ENCODE results near the gene GP9. TPM values are rescaled to one million over a fixed set of nuclear protein-coding genes. Genes with fewer than 3 reads are reported as not detected.

Gene GP9
- total RNA-seq, 2 experiments from 2014 or later, result not detected

DNA sequence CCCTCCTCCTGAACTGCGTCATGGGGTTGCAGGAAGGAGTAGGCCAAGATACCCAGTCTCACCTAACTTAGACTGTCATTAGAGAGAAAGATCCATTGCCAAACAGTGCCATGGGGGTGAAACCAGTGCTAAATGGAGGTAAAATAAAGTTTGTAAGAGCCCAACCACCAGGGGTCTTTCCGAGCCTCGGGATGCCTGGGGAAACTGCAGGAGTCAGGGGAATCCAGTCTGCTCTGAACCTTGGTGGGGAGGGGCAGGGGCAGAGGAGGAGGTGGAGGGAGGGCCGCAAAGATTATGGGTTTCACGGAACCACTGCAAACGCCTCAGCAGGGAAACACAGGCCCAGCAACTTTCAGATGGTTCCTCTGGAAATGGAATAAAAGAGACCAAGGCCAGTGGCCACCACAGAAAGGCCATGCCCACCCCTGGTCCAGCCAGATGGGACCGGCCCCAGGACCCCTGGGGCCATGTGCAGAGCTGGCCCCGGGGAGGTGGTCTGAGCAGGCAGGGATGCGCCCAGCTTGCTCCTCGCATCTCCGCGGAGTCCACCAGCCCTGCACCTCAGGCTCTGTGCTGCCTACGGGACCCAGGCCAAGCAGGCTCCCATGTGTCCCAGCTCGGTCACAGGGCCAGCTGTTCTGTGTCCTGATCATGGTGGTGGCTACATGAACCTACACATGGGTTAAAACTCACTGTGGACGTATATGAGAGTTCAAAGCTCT, 19.8 kb upstream of the GP9 start:
- Mint-ChIP-seq H3K4me3 (no peak overlapping the region), H3K36me3 (ENCODE audit: low read depth) (no peaks in the 10 kb centered on the region), H3K27ac (no peak overlapping the region), H3K27me3 (peaks cover 36% of the 10 kb centered on the region), H3K9me3 (no peaks in the 10 kb centered on the region), H3K4me1 (peaks cover 12% of the 10 kb centered on the region)
- POLR2A ChIA-PET, result no interaction called here
- CTCF ChIA-PET, result interaction anchor here (1.0 to 5.6 kb wide), 6 partner anchors 12 to 205 kb away, joined by 3 to 26 read pairs (median 6); no protein-coding TSS in a partner anchor
- DNase-seq, result no peak

DNA sequence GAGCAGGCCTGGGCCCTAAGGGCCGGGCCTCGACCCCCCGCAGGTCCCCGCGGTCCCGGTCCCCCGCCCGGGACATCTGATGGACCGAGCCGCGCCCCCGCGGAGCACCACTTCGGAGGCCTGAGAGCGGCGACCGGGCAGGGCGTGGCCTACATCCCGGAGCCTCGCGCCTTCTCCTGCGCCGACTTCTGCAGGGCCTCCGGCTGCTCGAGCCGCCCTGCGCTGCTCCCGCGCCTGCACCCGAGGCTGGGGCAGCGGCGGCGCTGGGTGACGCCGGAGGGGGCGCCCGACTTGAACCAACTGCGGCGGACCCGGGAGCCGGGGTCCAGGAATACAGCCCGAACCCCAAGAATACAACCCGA, 14.9 kb upstream of the GP9 start:
- H3K27me3 Mint-ChIP-seq, result peaks cover 35% of the 10 kb centered on the region
- no peak overlapping the region for H3K4me3 Mint-ChIP-seq
- CTCF ChIA-PET, result interaction anchor here (0.7 to 1.1 kb wide), 4 partner anchors 8 to 200 kb away, joined by 3 to 6 read pairs (median 4); no protein-coding TSS in a partner anchor
- peaks cover 2% of the 10 kb centered on the region for H3K4me1 Mint-ChIP-seq
- no peak overlapping the region for H3K27ac Mint-ChIP-seq
- H3K36me3 Mint-ChIP-seq (ENCODE audit: low read depth), result peaks cover 5% of the 10 kb centered on the region
- peaks cover 6% of the 10 kb centered on the region for H3K9me3 Mint-ChIP-seq
- DNase-seq, result peak; percentile 24
- POLR2A ChIA-PET, result no interaction called here

DNA sequence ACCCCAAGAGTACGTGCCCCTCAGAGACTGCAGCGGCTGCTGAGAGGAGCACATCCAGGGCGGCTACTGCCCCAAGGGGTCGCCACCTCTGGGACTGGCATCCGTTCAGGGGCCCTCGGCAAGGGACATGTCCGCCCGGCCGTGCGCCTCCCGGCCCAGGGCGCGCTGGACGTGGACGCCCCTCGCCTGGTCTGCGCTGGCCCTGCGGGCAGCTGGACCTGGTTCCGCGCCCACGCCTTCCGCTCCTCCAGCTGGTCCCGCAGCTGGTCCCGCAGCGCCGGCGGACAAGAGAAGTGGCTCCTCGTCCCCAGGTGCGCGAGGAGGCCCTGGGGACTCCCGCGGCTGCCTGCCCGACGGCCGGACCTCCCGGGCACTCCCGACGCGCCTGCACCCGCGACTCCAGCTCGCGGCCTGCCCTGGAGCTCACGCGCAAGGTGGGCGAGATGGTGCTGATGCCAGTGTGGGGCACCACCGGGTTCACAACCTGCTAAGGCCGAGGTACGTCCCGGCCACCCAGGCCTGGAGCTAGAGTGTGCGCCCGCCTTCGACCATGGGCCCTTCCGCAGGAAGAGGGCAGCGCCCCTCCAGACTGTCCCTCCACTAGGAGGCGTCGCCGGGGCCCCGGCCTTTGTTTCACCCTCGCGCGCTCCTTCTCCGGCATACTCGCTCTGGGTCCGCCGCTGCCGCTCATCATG, 14.4 kb upstream of the GP9 start:
- ChIA-PET CTCF (interaction anchor here (0.6 to 1.1 kb wide), 4 partner anchors 9 to 200 kb away, joined by 3 to 6 read pairs (median 4); no protein-coding TSS in a partner anchor), POLR2A (no interaction called here)
- H3K9me3 Mint-ChIP-seq, result peaks cover 6% of the 10 kb centered on the region
- H3K27me3 Mint-ChIP-seq, result peaks cover 34% of the 10 kb centered on the region
- H3K27ac Mint-ChIP-seq, result no peak overlapping the region
- H3K4me3 Mint-ChIP-seq, result no peak overlapping the region
- DNase-seq, result no peak
- H3K36me3 Mint-ChIP-seq (ENCODE audit: low read depth), result peaks cover 5% of the 10 kb centered on the region
- peaks cover 2% of the 10 kb centered on the region for H3K4me1 Mint-ChIP-seq

DNA sequence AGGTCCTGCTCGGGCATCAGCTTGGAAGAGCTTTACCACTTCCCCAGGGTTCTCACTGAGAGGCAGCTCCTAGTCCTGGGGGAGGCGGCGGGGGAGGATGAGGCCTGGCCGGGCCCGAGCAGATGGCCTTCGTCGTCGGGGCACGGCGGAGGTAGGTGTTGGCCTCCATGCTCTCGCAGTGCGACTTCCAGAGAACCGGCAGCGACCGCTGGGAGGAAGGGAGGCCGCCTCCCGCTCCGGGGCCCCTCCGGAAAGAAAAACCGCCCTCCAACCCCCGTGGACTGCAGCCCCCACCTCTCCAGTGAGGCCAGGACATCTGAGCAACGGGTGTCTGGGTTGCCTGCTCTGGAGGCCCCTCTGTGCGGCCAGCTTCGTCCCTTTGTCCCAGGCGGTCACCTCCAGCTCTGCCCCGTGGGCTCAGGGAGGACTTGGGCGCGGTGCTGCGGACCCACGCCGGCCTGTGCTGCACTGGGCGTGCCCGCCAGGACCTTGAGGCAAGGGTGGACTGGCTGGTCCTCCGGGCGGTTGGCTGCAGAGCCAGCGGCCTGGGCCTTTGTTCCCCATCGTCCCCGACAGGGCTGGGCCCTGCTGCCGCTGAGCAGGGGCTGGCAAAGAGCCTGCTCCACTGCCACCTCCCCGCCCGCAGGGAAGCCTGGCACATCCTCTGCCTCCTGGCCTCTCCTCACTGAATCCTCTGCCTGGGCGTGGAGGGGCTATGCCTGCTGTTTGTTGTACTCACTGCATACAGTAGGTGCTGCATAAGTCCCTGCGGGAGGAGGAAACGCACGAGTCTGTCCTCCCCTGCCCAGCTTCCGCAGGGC, 13.6 kb upstream of the GP9 start:
- peaks cover 6% of the 10 kb centered on the region for H3K9me3 Mint-ChIP-seq
- ChIA-PET CTCF (interaction anchor here (0.6 to 1.4 kb wide), 5 partner anchors 10 to 199 kb away, joined by 3 to 6 read pairs (median 3); no protein-coding TSS in a partner anchor), POLR2A (no interaction called here)
- no peak overlapping the region for H3K27ac Mint-ChIP-seq
- H3K4me3 Mint-ChIP-seq, result no peak overlapping the region
- DNase-seq, result no peak
- H3K4me1 Mint-ChIP-seq, result peaks cover 2% of the 10 kb centered on the region
- H3K27me3 Mint-ChIP-seq, result peaks cover 28% of the 10 kb centered on the region
- H3K36me3 Mint-ChIP-seq (ENCODE audit: low read depth), result peaks cover 5% of the 10 kb centered on the region

DNA sequence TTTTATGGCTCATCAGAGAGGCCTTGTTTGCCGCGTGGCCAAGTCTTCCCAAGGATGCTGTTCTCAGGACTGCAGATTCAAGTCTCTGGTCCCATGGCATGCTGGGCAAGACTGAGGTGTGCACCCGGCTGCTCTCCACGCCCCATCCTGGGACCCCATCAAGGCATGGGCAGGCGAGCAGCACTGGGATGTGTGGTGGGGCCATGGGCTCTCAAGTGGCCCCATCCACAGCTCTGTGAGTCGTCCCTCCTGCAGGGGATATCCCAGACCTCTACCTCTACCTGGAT, 13.1 kb upstream of the GP9 start:
- DNase-seq, result no peak
- Mint-ChIP-seq H3K4me1 (peaks cover 2% of the 10 kb centered on the region), H3K36me3 (ENCODE audit: low read depth) (peaks cover 5% of the 10 kb centered on the region), H3K9me3 (peaks cover 6% of the 10 kb centered on the region), H3K27ac (no peak overlapping the region), H3K4me3 (no peak overlapping the region), H3K27me3 (peaks cover 23% of the 10 kb centered on the region)
- CTCF ChIA-PET, result interaction anchor here (1.4 kb wide), 1 partner anchor 20 kb away, joined by 3 read pairs; no protein-coding TSS in a partner anchor
- POLR2A ChIA-PET, result no interaction called here

DNA sequence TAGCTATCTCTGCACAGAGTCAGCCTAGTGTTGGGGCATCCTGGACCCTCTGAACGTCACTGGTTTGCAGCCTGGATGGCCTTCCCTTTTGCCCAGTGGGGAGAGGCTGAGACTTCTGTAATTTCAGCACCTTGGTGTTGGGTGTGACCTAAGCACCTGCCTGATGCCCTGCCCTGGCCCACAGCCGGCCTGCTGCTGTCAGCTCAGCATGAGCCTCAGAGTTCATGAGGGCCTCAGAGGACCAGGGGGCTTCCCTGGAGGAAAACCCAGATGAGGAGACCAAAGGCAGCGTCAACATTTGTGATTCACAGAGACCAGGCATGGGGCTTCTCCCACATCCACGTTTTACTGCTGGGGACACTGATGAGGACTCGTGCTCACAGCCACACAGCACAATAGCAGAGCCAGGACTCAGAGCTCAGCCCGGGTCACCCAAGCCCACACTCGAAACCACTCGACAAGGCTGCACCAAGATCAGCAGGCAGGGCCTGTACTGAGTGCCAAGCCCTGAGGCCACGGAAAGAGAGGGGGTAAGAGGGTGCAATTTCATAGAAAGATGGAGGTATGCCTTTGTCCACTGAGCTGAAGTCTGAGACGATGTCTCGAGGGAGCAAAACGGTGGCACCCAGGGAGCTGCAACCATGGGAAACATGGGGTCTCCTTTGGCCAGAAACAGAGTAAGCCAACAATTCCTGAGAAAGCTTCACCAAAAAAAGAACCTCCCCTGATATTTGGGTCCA, 9.9 kb upstream of the GP9 start:
- H3K27ac Mint-ChIP-seq, result no peak overlapping the region
- H3K36me3 Mint-ChIP-seq (ENCODE audit: low read depth), result peaks cover 5% of the 10 kb centered on the region
- H3K9me3 Mint-ChIP-seq, result peaks cover 6% of the 10 kb centered on the region
- H3K4me1 Mint-ChIP-seq, result peaks cover 8% of the 10 kb centered on the region
- CTCF ChIA-PET, result interaction anchor here (0.5 to 6.2 kb wide), 7 partner anchors 9 to 261 kb away, joined by 3 to 83 read pairs (median 24); no protein-coding TSS in a partner anchor
- no peak for DNase-seq
- H3K27me3 Mint-ChIP-seq, result peaks cover 7% of the 10 kb centered on the region
- POLR2A ChIA-PET, result interaction anchor here (0.5 kb wide), 1 partner anchor 851 kb away, joined by 7 read pairs; no protein-coding TSS in a partner anchor
- no peak overlapping the region for H3K4me3 Mint-ChIP-seq

DNA sequence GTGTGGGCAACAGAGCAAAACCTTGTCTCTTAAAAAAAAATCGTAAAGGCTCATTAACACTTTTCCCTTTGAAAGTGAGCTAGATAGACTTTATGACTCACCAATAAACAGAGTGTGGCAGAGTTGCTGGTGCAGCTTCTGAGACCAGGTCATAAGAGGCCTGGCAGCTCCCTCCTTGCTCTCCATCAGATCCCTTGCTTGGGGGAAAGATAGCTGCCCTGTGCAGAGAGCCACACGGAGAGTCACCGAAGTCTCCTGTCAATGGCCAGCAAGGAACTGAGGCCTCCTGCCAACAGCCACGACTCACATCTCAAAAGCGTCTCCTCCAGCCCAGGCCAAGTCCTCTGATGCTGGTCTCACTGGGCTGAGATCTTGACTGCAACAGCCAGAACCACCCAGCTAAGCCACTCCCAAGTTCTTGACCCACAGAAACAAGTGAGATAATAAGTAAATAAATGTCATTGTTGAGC, 8.7 kb upstream of the GP9 start:
- Mint-ChIP-seq H3K4me1 (peaks cover 8% of the 10 kb centered on the region), H3K36me3 (ENCODE audit: low read depth) (peaks cover 5% of the 10 kb centered on the region), H3K27ac (no peak overlapping the region), H3K27me3 (peaks cover 7% of the 10 kb centered on the region), H3K9me3 (peaks cover 6% of the 10 kb centered on the region), H3K4me3 (no peak overlapping the region)
- ChIA-PET POLR2A (interaction anchor here (0.6 kb wide), 1 partner anchor 232 kb away, joined by 3 read pairs; no protein-coding TSS in a partner anchor), CTCF (interaction anchor here (0.6 to 6.2 kb wide), 14 partner anchors 10 to 324 kb away, joined by 3 to 83 read pairs (median 10); no protein-coding TSS in a partner anchor)
- no peak for DNase-seq

DNA sequence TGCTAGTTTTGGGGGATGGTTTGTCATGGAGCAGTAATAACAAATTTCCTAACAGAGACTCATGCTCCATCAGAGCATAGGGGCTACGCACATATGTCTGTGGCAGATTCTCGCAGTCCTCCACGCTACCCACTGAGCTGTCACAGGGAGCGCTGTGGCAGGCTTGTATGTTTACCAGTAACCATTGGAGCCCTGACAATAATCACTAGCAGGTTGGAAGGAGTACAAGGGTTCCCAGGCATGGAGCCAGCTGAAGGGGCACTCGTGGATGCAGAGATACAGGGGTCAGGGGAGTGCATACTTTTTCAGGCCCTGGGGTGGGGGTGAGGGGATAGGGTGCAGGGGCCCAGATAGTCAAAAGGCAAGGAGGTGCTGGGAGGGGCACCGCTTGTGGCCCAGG, 7.9 kb upstream of the GP9 start:
- no peak for DNase-seq
- Mint-ChIP-seq H3K27me3 (peaks cover 10% of the 10 kb centered on the region), H3K9me3 (peaks cover 6% of the 10 kb centered on the region), H3K27ac (no peak overlapping the region), H3K4me3 (no peak overlapping the region), H3K36me3 (ENCODE audit: low read depth) (peaks cover 5% of the 10 kb centered on the region), H3K4me1 (peaks cover 8% of the 10 kb centered on the region)
- CTCF ChIA-PET, result interaction anchor here (0.7 to 6.2 kb wide), 23 partner anchors 11 to 197 kb away, joined by 3 to 83 read pairs (median 6); partner anchors contain the start of genes COPG1 and RAB43
- POLR2A ChIA-PET, result interaction anchor here (0.6 kb wide), 1 partner anchor 233 kb away, joined by 3 read pairs; no protein-coding TSS in a partner anchor

DNA sequence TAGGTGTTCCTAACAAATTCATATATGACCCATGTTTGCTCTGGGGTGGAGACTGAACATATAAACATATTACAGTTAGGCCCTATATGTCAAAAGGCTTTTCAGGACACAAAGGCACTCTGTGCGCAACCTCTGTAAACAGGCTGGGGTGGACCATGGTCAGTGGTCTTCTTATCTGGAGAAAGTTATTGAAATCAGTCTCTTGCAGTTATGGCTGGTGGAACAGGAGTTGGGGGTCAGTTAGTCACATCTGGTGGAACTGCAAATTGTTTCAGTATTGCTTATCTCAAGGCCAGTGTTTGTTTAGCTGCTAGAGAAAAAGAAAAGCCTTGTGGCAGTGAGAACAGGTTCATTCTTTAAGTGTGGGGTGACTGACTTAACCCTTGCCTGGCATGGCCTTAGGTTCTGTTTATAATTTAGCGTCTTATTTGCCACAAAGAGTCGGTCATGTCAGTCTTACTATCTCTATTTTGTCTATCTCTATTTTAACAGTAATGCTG, 5.9 kb upstream of the GP9 start:
- peaks cover 3% of the 10 kb centered on the region for H3K27me3 Mint-ChIP-seq
- POLR2A ChIA-PET, result no interaction called here
- no peak overlapping the region for H3K4me3 Mint-ChIP-seq
- no peaks in the 10 kb centered on the region for H3K9me3 Mint-ChIP-seq
- peaks cover 17% of the 10 kb centered on the region for H3K4me1 Mint-ChIP-seq
- H3K27ac Mint-ChIP-seq, result peak overlapping the region; percentile 16
- H3K36me3 Mint-ChIP-seq (ENCODE audit: low read depth), result no peaks in the 10 kb centered on the region
- CTCF ChIA-PET, result interaction anchor here (0.8 to 5.7 kb wide), 7 partner anchors 13 to 191 kb away, joined by 3 to 57 read pairs (median 19); no protein-coding TSS in a partner anchor
- DNase-seq, result no peak

DNA sequence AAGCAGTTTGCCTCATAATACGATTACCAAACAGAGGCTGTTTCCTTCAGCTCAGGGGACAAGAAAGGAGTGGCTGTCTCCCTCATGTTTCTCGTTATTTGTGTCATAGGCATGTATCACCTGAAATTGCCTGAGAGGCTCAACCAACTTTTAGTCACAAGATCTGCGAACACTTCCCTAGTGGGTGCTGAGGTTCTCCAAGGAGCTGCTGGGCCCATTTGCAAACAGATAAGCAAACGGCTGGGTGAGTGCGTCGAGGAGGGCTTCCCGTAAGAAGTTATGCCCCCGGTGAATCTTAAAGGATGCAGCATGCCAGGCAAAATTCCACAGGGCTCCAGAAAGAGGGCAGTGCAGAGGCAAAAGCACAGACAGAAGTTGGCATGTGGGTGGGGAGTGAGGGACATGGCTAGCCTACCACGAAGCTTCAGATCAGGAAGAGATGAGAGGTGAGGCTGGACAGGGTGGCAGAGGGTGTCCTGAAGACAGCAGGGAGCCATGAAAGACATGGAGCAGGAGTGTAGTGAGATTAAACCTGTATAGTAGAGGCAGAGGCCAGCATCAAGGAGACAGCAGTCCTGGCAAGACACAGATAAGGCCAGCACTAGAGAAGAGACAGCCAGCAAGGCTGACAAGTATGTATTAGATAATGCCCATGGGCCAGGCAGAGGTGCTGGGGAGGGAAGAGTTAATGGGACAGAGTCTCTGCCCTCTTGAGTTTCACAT, 4.0 kb upstream of the GP9 start:
- H3K9me3 Mint-ChIP-seq, result no peaks in the 10 kb centered on the region
- no peaks in the 10 kb centered on the region for H3K36me3 Mint-ChIP-seq (ENCODE audit: low read depth)
- H3K4me3 Mint-ChIP-seq, result no peak overlapping the region
- ChIA-PET POLR2A (no interaction called here), CTCF (interaction anchor here (1.1 to 1.4 kb wide), 3 partner anchors 12 to 30 kb away, joined by 3 to 4 read pairs (median 3); no protein-coding TSS in a partner anchor)
- H3K4me1 Mint-ChIP-seq, result peaks cover 17% of the 10 kb centered on the region
- no peak overlapping the region for H3K27ac Mint-ChIP-seq
- DNase-seq, result no peak
- peaks cover 3% of the 10 kb centered on the region for H3K27me3 Mint-ChIP-seq

DNA sequence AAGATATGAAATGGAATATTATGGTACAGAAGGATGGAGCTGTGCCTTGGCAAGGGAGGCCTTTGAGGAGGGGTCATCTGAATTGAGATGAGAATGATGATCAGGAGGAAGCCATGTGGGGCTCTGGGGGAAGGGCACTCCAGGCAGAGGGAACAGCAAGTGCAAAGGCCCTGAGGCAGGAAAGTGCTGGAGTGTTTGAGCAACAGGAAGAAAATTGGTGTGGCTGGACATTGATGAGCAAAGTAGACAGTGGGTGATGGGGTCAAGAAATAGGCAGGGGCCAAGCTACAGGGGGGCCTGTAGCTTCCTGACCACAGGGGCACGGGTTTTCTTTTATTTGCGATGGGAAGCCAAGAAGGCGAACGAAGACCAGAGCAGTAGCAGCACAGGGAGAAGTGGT, 3.3 kb upstream of the GP9 start:
- POLR2A ChIA-PET, result no interaction called here

More for the DNA sequence above, 3.3 kb upstream of the GP9 start:
- Mint-ChIP-seq H3K4me1 (peaks cover 17% of the 10 kb centered on the region), H3K4me3 (no peak overlapping the region), H3K36me3 (ENCODE audit: low read depth) (no peaks in the 10 kb centered on the region), H3K9me3 (no peaks in the 10 kb centered on the region), H3K27ac (no peak overlapping the region), H3K27me3 (peaks cover 3% of the 10 kb centered on the region)
- CTCF ChIA-PET, result interaction anchor here (1.1 to 1.6 kb wide), 4 partner anchors 11 to 190 kb away, joined by 3 to 4 read pairs (median 4); no protein-coding TSS in a partner anchor
- no peak for DNase-seq

All from activated CD4-positive, alpha-beta T cell treated with anti-CD3 and anti-CD28 coated beads, Interleukin-2, amount 10 ng/mL, durations not matched to agents 7 days and 5 days (primary cell).